NCI-H2227 treated with DMSO at 0.1 percent for 48 hours (cell line): ENCODE measurements around the gene MAP3K2.

Experiments used
- DNase-seq: peaks from one replicate; lab custom pipeline; 2025; lab: John Stamatoyannopoulos, UW

The MAP3K2 gene

DNA sequence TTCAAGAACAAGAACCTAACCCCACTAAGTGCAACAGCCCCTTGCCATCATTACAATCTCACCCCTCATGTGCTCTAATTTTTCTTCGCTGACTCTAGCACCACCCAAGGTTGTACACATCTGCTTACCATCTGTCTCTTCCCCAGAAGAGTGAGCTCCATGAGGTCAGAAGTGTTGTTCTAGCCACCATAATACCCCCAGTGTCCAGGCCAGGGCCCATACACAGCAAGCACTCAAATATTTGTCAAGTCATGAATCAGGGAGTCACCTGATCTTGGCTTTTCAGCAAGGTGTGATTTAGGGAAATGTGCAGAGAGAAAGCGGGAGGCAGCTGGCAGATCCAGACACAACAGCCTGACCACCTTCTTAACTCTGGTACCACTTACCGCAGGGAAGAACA is 99.5 kb downstream of the MAP3K2 start:
- DNase-seq = no peak

DNA sequence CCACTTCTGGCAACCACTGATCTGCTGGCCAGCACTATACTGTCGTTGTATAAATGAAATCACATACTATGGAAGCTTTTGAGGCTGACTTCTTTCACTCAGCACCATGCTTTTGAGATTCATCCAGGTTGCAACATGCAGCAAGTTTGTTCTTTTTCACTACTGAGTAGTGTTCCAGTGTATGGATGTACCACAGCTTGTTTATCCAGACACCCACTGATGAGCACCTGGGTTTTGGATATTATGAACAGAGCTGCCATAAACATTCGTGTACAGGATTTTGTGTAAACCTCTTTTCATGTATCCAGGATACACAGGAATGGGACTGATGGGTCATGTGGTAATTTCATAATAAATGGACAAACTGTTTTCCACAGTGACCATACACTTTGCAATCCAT is 104.5 kb downstream of the MAP3K2 start:
- DNase-seq = no peak

GRCh38 chr2:127280693-127281092 is 107.1 kb downstream of the MAP3K2 start:
- no peak for DNase-seq

- DNase-seq = no peak
Observed at GRCh38 chr2:127279781-127280180, 108.0 kb downstream of the MAP3K2 start.

- DNase-seq = no peak
Observed at GRCh38 chr2:127278959-127279358, 108.8 kb downstream of the MAP3K2 start.

DNA sequence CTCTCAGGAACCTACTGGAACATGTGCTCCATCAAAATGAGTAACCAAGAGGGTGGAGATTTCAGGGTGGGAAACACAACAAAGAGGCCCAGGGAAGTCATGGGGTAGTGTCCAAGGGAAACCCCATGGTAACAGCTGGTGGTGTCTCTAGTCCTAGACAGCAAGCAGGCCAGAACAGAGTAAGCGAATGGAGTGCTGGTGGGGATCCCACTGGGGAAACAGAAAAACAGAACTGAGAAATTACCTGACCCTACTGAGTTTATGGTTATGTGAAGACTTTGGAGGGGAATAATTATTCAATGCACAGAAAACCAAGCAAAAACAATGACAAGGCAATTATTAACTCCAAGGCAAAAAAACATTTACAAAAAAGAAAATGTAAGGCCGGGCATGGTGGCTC is 110.7 kb downstream of the MAP3K2 start:
- DNase-seq = no peak

DNA sequence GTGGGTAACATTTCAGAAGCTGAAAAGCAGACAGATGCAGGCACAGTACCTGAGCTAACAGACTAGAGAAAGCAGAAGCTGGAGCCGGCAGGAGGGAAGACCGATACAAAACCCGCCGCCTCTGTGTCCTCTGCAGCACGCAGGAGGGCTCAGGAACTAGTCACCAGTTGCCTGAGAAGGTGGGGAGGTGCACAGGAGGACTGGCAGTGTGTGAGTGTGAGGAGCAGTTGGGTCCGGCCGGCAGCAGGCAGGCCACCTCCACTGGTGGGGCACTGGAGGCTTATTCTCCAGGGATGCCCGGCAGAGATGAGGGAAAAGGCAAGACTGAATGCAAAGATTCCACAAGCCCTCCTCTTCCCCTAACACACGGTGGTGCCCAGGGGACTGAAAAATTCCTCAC is 112.0 kb downstream of the MAP3K2 start:
- no peak for DNase-seq

DNA sequence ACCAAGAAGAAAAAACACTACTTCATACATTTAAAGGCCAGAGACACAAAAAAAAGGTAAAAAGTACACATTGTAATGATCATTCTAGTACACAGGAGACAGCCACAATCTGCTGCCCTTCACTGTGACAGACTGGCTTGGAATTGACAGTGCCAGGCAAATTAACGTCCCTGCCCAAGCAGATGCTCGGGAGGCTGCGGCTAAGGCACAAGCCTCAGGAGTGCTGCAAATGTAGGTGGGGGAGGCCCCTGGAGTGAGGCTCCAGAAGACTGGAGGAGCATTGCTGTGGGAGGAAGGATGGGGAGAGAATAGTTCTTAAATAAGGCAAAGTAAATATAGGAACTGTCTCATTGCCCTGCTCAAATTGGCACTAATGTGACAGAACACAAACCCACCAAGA is 112.4 kb downstream of the MAP3K2 start:
- no peak for DNase-seq

DNA sequence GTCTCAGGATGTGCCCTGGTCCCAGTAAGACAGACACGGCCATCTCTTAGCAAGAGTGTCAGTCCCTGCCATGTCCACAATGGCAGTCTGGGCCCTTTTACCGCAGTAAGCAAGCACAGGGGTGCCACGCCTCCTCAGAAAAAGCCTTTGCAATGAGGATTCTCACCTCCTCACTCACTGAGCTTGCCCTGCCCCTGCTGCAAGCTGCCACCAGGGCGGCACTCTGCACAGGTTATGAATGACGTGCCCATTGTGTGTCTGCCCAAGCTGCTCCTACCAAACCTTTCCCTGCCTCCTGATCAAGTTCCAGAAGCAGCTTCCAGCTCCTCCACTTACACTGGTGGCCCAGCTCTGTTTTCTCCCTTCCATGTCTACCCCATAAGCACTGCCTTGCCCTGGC is 117.1 kb downstream of the MAP3K2 start:
- DNase-seq = no peak

DNA sequence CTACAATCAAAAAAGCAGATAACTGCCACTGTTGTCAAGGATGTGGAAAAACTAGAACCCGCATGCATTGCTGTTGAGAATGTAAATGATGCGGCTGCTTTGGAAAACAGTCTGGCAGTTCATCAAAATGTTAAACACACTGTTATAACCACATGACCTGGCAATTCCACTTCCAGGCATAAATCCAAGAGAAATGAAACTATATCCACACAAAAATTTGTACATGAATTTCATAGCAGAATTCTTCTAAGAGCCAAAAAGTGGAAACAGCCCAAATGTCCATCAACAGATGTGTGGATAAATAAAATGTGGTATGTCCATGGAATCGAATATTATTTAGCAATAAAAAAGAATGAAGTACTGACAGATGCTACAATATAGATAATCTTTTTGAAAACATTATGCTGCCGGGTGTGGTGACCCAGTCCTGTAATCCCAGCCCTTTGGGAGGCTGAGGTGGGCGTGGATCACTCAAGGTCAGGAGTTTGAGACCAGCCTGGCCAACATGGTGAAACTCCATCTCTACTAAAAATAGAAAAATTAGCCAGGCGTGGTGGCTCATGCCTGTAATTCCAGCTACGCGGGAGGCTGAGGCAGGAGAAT is 125.9 kb downstream of the MAP3K2 start:
- DNase-seq = no peak

DNA sequence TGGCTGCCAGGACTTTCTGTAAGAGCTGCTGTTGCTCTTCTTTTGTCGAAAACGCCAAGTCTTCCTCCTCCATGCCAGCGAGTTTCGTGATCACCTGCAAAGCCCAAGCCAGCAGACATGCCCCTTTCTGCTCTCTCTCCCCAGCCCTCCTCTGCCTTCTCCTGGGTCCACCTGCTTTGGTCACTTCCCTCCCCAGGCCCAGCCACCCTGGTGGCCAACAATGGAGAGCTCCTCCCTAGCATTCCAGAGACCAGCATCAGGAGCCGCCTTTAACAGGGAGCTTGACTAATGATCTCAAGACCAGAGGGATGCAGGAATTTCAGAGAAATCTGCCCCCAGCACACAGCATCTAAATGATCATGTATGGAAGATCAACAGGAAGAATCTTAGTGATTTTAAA is 128.4 kb downstream of the MAP3K2 start:
- no peak for DNase-seq

GRCh38 chr2:127256866-127257265 is 130.9 kb downstream of the MAP3K2 start:
- DNase-seq = no peak

DNA sequence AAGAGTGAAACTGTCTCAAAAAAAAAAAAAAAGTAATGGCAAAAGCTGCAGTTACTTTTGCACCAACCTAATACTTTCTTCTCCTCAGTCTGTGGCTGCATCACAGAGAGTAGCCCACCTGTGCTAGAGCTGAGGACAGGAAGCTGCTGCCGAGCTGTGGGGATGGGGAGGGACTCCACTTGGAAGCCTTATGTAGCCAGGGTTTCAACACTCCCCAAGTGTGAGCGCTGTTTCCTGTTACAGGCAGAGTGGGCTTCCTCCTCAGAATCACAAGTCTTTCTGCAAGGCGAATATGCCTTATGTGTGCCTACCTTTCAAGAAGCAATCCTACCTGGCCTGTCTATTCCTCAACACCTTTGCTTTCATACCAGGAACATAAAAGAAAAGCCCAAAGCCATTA is 131.4 kb downstream of the MAP3K2 start:
- DNase-seq = no peak

DNA sequence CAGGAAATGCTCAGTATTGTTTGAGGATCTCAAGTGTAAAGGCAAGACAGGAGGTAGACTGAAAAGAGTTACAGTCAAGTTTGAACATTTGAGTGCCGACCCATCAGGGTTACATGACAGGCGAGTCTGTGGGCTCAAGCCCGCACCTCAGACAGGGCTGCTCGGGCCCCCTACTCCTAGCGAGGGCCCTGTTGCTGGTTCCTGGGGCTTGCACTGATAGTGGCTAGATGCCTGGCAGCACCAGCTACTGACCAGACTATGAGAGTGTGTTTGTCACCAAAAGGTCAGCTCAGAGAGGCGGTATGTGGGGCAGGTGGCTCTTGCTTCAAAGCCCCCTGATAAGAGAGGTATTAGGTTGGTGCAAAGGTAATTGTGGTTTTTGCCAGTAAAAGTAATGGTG is 132.1 kb downstream of the MAP3K2 start:
- DNase-seq = no peak

DNA sequence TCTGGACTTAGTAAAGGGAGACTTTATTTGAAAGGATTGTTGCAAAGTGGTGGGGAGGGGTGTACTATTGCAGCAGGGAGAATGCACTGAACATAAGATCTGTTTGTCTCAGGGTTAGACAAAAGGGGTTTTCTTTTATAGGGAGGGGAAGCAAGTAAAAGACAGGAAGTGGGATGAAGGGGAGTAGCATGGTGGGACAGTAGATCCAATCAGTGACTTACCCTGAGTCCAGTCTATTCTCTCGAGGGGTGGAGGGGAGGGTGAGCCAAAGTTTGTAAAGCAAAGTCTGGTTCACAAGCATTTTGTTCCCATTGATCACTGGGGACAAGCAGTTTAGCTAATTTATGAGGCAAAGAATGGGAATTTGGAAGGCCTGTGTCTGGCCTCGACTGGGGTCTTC is 132.6 kb downstream of the MAP3K2 start:
- no peak for DNase-seq

DNA sequence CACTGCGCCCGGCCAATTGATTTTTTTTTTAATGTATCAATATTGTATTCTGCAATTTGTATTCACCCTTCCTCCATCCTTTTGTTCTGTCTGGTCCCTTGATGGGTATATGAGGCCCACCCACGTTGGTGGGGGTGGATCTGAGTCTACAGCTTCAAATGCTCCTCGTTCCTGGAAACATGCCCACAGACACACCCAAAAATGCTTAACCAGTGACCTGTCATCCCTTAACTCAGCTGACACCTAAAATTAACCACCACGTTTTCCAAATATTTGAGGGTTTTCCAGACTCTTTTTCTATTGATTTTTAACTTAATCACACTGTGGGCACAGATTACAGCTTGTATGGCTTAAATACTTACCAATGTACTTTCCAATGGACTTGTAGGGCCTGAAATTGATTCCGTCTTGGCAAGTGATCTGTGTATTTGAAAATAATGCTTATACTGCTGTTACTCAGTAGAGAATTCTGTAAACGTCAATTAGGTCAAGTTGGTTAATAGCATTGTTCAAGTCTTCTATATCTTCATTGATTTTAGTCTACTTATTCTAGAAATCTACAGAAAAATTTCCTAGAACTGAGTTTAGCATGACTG is 133.3 kb downstream of the MAP3K2 start:
- DNase-seq = no peak
